AG09309 (cell line): ENCODE data around the gene CEBPG.

Source experiments
- DNase-seq: peaks from one replicate; pipeline ENCODE4 v3.0.0-alpha.2; 2010; ENCODE audit warnings: low read depth
- H3K4me3 ChIP-seq: 2 replicates; pipeline ENCODE4 v1.5.1; 2011; ENCODE audit warnings: mild to moderate bottlenecking, low read depth, low read length, moderate library complexity; ENCODE audit not compliant: control insufficient read depth
- TF ChIP-seq, protein P1 (sequence below): IDR thresholded peaks from 2 replicates; pipeline ENCODE4 v1.5.1; 2011; ENCODE audit warnings: mild to moderate bottlenecking, low read depth, low read length, inconsistent platforms; ENCODE audit not compliant: insufficient read depth, control insufficient read depth; ENCODE audit errors: missing control alignments

Gene CEBPG

DNA sequence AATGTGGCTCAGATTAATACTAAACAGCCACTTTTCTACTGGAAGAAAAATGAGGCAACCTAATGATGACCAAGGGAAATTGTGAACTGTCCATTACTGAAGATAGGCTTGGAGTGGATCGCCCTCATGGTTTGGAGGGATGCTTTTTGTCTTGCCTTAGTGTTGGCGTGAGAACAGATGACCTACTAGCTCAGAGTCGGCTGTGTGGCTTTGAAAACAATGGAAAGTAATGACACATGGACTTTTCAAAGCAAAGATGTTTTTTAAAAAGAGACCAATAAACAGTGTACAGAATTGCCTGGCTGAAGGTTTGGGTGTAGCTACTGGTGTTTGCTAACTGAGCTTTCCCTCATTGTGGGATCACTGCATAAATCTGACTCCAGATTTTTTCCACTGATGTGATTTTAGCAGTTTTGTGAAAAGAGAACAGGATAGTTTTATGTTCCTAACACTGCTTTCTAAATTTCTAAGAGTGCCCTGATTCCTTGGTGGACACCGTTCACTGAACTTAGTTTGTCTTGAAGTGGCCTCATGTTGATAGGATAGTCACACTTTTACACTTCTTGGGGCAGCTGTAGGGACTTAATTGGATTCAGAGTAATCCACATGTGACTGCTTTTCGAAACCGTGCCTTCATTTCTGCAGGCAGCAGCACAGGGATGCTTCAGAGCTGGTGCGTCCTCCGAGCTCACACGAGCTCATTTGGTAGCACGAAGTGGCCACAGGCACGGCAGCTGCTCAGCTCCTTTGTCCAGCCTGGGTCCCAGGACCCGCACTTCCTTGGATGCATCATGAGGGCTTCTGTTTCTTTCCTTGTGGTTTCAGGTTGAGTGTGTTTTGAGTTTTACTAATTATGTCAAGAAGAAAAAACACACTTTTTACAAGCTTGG lies 4.3 kb downstream of the CEBPG start:
- H3K4me3 ChIP-seq, result no peak overlapping the region
- TF ChIP-seq, protein P1, sequence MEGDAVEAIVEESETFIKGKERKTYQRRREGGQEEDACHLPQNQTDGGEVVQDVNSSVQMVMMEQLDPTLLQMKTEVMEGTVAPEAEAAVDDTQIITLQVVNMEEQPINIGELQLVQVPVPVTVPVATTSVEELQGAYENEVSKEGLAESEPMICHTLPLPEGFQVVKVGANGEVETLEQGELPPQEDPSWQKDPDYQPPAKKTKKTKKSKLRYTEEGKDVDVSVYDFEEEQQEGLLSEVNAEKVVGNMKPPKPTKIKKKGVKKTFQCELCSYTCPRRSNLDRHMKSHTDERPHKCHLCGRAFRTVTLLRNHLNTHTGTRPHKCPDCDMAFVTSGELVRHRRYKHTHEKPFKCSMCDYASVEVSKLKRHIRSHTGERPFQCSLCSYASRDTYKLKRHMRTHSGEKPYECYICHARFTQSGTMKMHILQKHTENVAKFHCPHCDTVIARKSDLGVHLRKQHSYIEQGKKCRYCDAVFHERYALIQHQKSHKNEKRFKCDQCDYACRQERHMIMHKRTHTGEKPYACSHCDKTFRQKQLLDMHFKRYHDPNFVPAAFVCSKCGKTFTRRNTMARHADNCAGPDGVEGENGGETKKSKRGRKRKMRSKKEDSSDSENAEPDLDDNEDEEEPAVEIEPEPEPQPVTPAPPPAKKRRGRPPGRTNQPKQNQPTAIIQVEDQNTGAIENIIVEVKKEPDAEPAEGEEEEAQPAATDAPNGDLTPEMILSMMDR, result no peak
- no peak for DNase-seq

DNA sequence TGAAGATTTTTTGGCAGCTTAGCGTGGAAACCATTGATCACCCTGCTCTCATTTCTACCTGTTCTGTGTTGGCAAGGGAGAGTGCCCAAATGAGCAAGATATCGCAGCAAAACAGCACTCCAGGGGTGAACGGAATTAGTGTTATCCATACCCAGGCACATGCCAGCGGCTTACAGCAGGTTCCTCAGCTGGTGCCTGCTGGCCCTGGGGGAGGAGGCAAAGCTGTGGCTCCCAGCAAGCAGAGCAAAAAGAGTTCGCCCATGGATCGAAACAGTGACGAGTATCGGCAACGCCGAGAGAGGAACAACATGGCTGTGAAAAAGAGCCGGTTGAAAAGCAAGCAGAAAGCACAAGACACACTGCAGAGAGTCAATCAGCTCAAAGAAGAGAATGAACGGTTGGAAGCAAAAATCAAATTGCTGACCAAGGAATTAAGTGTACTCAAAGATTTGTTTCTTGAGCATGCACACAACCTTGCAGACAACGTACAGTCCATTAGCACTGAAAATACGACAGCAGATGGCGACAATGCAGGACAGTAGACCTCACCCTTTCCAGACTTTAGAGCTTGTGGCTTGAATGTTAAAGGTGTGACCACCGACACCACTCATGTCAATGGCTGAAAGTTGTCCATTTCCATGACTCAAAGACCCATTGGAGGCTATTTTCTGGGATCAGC lies 5.8 kb downstream of the CEBPG start:
- H3K4me3 ChIP-seq, result no peak overlapping the region
- TF ChIP-seq, protein P1, result no peak
- no peak for DNase-seq

DNA sequence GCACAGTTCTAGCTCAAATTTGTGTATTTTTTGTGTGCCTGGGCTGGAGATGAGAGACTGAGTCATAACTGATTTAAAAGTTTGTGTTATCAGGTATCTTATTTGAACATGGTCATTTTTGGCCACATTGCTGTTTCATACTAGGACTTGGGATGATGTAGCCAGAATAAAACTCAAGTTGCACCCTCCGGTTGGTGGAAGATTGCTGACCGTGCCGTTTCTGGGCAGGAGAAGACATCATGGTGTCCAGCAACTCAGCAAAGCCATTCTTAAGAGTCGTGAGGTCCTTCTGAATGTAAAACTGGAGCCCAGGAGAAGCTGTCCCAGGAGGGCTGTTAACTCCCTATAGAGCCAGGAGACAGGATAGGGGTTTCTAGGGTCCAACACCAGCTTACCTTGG lies 7.6 kb downstream of the CEBPG start:
- no peak overlapping the region for H3K4me3 ChIP-seq
- TF ChIP-seq, protein P1, result no peak
- no peak for DNase-seq

DNA sequence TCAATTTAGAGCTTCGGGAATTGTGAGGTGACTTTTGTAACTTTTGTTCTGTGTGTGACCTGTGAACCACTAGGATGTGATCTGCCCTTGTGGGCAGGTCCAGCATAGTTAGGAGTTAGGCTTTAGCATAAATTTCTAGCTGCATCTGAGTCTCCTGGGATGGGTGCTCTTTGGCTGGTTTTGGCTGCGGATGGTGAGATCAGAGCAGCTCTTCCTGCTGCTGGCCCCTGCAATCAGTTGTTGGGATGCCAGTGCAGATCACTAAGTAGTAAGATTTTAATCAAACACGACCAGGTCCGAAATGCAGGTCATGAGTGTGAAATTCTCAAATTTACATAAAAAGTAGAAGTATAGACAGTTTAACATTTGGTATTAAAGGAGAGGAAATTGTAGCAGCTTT lies 8.5 kb downstream of the CEBPG start:
- no peak overlapping the region for H3K4me3 ChIP-seq
- TF ChIP-seq, protein P1, result no peak
- no peak for DNase-seq

DNA sequence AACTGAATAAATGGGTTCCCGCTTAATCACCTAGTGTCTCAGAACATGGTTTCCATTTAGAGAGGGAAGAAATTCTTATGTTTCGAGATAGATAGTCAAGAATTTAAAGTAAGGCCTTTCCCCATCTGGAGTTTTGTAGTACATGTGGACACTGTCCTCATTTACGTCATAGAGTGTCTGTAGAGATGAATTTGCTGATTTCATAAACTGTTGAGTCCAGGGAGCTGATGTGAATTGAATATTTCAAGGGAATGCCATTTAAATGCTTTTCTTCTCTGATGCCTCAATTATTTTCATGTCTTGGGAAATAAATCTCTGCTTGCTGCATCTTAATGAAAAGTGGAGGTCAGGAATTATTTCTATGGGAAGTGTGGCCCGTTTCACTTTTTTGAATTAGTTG lies 9.5 kb downstream of the CEBPG start:
- TF ChIP-seq, protein P1, result no peak
- no peak overlapping the region for H3K4me3 ChIP-seq
- no peak for DNase-seq

DNA sequence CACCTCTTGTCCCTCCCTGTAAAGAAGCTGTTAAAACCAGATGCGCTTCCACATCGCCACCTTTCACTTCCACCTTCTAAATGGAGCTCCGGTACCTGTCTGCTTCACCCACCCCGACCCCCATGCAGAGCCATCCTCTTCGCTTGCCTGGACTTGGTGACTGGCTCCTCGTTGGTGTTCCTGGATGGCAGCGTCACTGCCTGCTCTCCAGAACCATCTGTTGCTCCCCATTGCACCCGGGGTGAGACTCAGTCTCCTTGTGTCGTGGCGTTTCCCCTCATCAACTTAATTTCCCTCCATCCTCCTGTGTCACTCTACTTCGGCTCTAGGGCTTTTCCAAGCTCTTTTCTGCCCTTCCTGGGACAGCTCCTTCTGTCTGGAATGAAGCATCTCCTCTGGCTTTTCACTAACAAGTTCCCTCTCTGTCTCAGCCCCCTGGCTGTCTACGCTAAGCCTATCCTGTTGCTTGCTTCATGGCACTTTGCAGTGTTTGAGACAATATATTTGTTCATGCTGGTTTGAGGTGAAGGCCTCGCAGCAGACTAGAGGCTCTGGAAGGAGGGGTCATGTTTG lies 10.3 kb downstream of the CEBPG start:
- TF ChIP-seq, protein P1, result no peak
- no peak overlapping the region for H3K4me3 ChIP-seq
- no peak for DNase-seq
